GM23338 (cell line): ENCODE results near the gene IPCEF1. TPM values are rescaled to one million over a fixed set of nuclear protein-coding genes. Genes with fewer than 3 reads are reported as not detected.

Experiments
- ATAC-seq: fragments of 200-7000 bp; cut with Tn5 transposase; 3 replicates; pipeline ENCODE4 v1.9.1; 2020
- DNase-seq: peaks from one replicate; pipeline ENCODE4 v3.0.0-alpha.2; 2015; ENCODE audit warnings: low spot score
- H2AFZ ChIP-seq: fragments of 200-600 bp; sonication (generic); 2 replicates; pipeline ENCODE4 v1.8.0; 2016; ENCODE audit warnings: antibody characterized with exemption, mild to moderate bottlenecking, moderate library complexity
- H3F3A ChIP-seq: fragments of 200-600 bp; sonication (generic); replicated peaks from 2 replicates; pipeline ENCODE4 v1.8.0; 2017; ENCODE audit warnings: antibody characterized with exemption, mixed run types, low read depth
- H3K27ac ChIP-seq: fragments of 200-600 bp; sonication (generic); 2 replicates; pipeline ENCODE4 v1.6.1; 2016; ENCODE audit warnings: low read depth
- H3K27me3 ChIP-seq: fragments of 200-600 bp; sonication (generic); 2 replicates; pipeline ENCODE4 v1.8.0; 2016; ENCODE audit warnings: mild to moderate bottlenecking, mixed run types, moderate library complexity; ENCODE audit not compliant: insufficient read depth
- H3K36me3 ChIP-seq: fragments of 200-600 bp; sonication (generic); 2 replicates; pipeline ENCODE4 v1.8.0; 2016; ENCODE audit warnings: mild to moderate bottlenecking; ENCODE audit not compliant: insufficient read depth
- H3K4me1 ChIP-seq: fragments of 200-600 bp; sonication (generic); 2 replicates; pipeline ENCODE4 v1.8.0; 2016; ENCODE audit warnings: mild to moderate bottlenecking, moderate library complexity; ENCODE audit not compliant: insufficient read depth
- H3K4me2 ChIP-seq: fragments of 200-600 bp; sonication (generic); 2 replicates; pipeline ENCODE4 v1.7.1; 2017; ENCODE audit warnings: mixed run types
- H3K4me3 ChIP-seq: fragments of 200-600 bp; sonication (generic); 2 replicates; pipeline ENCODE4 v1.6.1; 2016; ENCODE audit warnings: mixed run types
- H3K79me2 ChIP-seq: fragments of 200-600 bp; sonication (generic); replicated peaks from 2 replicates; pipeline ENCODE4 v1.8.0; 2017; ENCODE audit warnings: mild to moderate bottlenecking; ENCODE audit not compliant: insufficient read depth
- H3K9me2 ChIP-seq: fragments of 200-600 bp; sonication (generic); 2 replicates; pipeline ENCODE4 v1.8.0; 2017; ENCODE audit not compliant: insufficient read depth
- H4K20me1 ChIP-seq: fragments of 200-600 bp; sonication (generic); replicated peaks from 2 replicates; pipeline ENCODE4 v1.8.0; 2017; ENCODE audit warnings: mild to moderate bottlenecking; ENCODE audit not compliant: insufficient read depth
- H3K27ac Mint-ChIP-seq: 2 replicates; pipeline ENCODE4 v1.8.0; 2020; ENCODE audit warnings: inconsistent platforms, mild to moderate bottlenecking, moderate library complexity, mixed read lengths
- H3K27me3 Mint-ChIP-seq: 3 replicates; pipeline ENCODE4 v1.8.0; 2022; ENCODE audit warnings: low read depth, mild to moderate bottlenecking, moderate library complexity, mixed read lengths, inconsistent platforms; ENCODE audit not compliant: insufficient read depth, poor library complexity
- H3K36me3 Mint-ChIP-seq: 3 replicates; pipeline ENCODE4 v1.8.0; 2021; ENCODE audit warnings: low read depth, mild to moderate bottlenecking, inconsistent platforms, moderate library complexity, mixed read lengths
- H3K4me1 Mint-ChIP-seq: 3 replicates; pipeline ENCODE4 v1.8.0; 2020; ENCODE audit warnings: mild to moderate bottlenecking, inconsistent platforms, mixed read lengths
- H3K4me3 Mint-ChIP-seq: 3 replicates; pipeline ENCODE4 v1.8.0; 2021; ENCODE audit warnings: moderate library complexity, mild to moderate bottlenecking, inconsistent platforms, mixed read lengths
- H3K9me3 Mint-ChIP-seq: 3 replicates; pipeline ENCODE4 v1.8.0; 2020; ENCODE audit warnings: moderate library complexity, mild to moderate bottlenecking, inconsistent platforms, mixed read lengths
- CREB1 ChIP-seq: fragments of 250-450 bp; sonication (Bioruptor Pico); IDR thresholded peaks from 2 replicates; pipeline ENCODE4 v1.5.0; 2020; ENCODE audit warnings: low read depth, mild to moderate bottlenecking, moderate library complexity
- ETS1 ChIP-seq: IDR thresholded peaks from 2 replicates; pipeline ENCODE4 v1.6.1; 2016; ENCODE audit warnings: antibody characterized with exemption
- EZH2 ChIP-seq: fragments of 200-600 bp; sonication (generic); IDR thresholded peaks from one replicate; pipeline ENCODE4 v1.8.0; 2017; ENCODE audit warnings: antibody characterized with exemption, mild to moderate bottlenecking, low read depth; ENCODE audit not compliant: unreplicated experiment
- EZH2phosphoT487 ChIP-seq: fragments of 200-600 bp; sonication (generic); IDR thresholded peaks from one replicate; pipeline ENCODE4 v1.8.1; 2018; ENCODE audit warnings: antibody characterized with exemption; ENCODE audit not compliant: unreplicated experiment
- JUNB ChIP-seq: IDR thresholded peaks from one replicate; pipeline ENCODE4 v1.6.1; 2016; ENCODE audit warnings: antibody characterized with exemption; ENCODE audit not compliant: unreplicated experiment
- NANOG ChIP-seq: IDR thresholded peaks from 2 replicates; pipeline ENCODE4 v1.6.1; 2016; ENCODE audit warnings: antibody characterized with exemption, borderline replicate concordance
- POLR2AphosphoS5 ChIP-seq: IDR thresholded peaks from 2 replicates; pipeline ENCODE4 v1.6.1; 2016; ENCODE audit warnings: antibody characterized with exemption, low read depth
- STAT1 ChIP-seq: IDR thresholded peaks from one replicate; pipeline ENCODE4 v1.6.1; 2016; ENCODE audit warnings: antibody characterized with exemption; ENCODE audit not compliant: unreplicated experiment
- ZNF114 ChIP-seq: fragments of 250-450 bp; sonication (Bioruptor Pico); IDR thresholded peaks from 2 replicates; pipeline ENCODE4 v1.5.0; 2020; ENCODE audit warnings: mild to moderate bottlenecking, moderate library complexity
- ZNF331 ChIP-seq: fragments of 250-450 bp; sonication (Bioruptor Pico); IDR thresholded peaks from 2 replicates; pipeline ENCODE4 v1.5.0; 2020; ENCODE audit warnings: low read depth, mild to moderate bottlenecking, moderate library complexity
- polyA plus RNA-seq: library from polyadenylated mRNA; unstranded; fragments of >200 nt; fragmentation: Nextera tagmentation; extraction: Ambion mirVana; gene quantifications from 2 replicates; pipeline ENCODE4 v1.2.1, GENCODE V29; 2016
- total RNA-seq: library from RNA; depleted of rRNA; stranded (reverse); fragments of >200 nt; shearing (Covaris generic); gene quantifications from 2 replicates; pipeline ENCODE4 v1.2.3, GENCODE V29; 2014
- TF ChIP-seq, protein P1 (sequence below): fragments of 250-450 bp; sonication (Bioruptor Pico); IDR thresholded peaks from 2 replicates; pipeline ENCODE4 v1.5.0; 2020; ENCODE audit warnings: mild to moderate bottlenecking, moderate library complexity
- TF ChIP-seq, protein P2 (sequence below), 2 experiments: fragments of 200-600 bp in 1 of 2; sonication (generic) in 1 of 2; conservative IDR thresholded peaks; 2 replicates each; pipeline versions ENCODE4 v1.5.1 to v1.6.1; 2016 to 2017; ENCODE audit warnings: antibody characterized with exemption in 2 of 2, low read depth in 2 of 2, mild to moderate bottlenecking in 2 of 2, moderate library complexity in 1 of 2
- TF ChIP-seq, protein P3 (sequence below): IDR thresholded peaks from one replicate; pipeline ENCODE4 v1.6.1; 2018; ENCODE audit warnings: antibody characterized with exemption; ENCODE audit not compliant: unreplicated experiment

Gene IPCEF1
- total and polyA plus RNA-seq, 2 experiments from 2014 or later = 0.15 to 1.8 TPM

DNA sequence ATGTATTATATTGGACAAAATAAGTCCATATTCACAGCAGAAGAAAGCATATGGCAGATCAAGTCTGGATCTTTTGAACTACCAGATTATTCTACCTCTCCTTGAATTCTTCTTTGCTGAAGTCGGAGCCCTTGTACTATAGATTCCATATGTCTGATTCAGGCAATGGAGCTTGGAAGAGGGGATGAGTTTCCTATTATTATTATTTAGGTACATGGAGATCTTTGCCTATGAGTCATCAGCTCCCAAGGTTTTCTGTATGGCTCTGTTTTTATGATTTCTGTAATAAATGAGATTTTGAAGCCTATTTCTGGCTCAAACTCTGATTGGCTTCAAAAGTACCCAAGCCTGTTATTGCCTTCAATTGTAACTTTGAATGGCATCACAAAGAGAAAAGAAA is 245.6 kb downstream of the IPCEF1 start:
- H3K4me3 ChIP-seq = no peak overlapping the region
- Mint-ChIP-seq H3K4me3 (no peak overlapping the region), H3K9me3 (peaks cover 1% of the 10 kb centered on the region; the same call in 1 of the 3 replicates), H3K27ac (no peak overlapping the region), H3K36me3 (no peaks in the 10 kb centered on the region), H3K4me1 (no peaks in the 10 kb centered on the region), H3K27me3 (no peaks in the 10 kb centered on the region)
- no peak overlapping the region for H3K27ac ChIP-seq
- DNase-seq = no peak
- no peaks in the 10 kb centered on the region for H4K20me1 ChIP-seq
- H3K79me2 ChIP-seq = no peaks in the 10 kb centered on the region
- no peak overlapping the region for H3K4me2 ChIP-seq
- peaks cover 10% of the 10 kb centered on the region for H3K9me2 ChIP-seq
- H3K4me1 ChIP-seq = no peaks in the 10 kb centered on the region
- no peak overlapping the region for H2AFZ ChIP-seq
- ATAC-seq = no peak
- H3K36me3 ChIP-seq = no peaks in the 10 kb centered on the region
- no peaks in the 10 kb centered on the region for H3K27me3 ChIP-seq
- TF ChIP-seq, protein P1, sequence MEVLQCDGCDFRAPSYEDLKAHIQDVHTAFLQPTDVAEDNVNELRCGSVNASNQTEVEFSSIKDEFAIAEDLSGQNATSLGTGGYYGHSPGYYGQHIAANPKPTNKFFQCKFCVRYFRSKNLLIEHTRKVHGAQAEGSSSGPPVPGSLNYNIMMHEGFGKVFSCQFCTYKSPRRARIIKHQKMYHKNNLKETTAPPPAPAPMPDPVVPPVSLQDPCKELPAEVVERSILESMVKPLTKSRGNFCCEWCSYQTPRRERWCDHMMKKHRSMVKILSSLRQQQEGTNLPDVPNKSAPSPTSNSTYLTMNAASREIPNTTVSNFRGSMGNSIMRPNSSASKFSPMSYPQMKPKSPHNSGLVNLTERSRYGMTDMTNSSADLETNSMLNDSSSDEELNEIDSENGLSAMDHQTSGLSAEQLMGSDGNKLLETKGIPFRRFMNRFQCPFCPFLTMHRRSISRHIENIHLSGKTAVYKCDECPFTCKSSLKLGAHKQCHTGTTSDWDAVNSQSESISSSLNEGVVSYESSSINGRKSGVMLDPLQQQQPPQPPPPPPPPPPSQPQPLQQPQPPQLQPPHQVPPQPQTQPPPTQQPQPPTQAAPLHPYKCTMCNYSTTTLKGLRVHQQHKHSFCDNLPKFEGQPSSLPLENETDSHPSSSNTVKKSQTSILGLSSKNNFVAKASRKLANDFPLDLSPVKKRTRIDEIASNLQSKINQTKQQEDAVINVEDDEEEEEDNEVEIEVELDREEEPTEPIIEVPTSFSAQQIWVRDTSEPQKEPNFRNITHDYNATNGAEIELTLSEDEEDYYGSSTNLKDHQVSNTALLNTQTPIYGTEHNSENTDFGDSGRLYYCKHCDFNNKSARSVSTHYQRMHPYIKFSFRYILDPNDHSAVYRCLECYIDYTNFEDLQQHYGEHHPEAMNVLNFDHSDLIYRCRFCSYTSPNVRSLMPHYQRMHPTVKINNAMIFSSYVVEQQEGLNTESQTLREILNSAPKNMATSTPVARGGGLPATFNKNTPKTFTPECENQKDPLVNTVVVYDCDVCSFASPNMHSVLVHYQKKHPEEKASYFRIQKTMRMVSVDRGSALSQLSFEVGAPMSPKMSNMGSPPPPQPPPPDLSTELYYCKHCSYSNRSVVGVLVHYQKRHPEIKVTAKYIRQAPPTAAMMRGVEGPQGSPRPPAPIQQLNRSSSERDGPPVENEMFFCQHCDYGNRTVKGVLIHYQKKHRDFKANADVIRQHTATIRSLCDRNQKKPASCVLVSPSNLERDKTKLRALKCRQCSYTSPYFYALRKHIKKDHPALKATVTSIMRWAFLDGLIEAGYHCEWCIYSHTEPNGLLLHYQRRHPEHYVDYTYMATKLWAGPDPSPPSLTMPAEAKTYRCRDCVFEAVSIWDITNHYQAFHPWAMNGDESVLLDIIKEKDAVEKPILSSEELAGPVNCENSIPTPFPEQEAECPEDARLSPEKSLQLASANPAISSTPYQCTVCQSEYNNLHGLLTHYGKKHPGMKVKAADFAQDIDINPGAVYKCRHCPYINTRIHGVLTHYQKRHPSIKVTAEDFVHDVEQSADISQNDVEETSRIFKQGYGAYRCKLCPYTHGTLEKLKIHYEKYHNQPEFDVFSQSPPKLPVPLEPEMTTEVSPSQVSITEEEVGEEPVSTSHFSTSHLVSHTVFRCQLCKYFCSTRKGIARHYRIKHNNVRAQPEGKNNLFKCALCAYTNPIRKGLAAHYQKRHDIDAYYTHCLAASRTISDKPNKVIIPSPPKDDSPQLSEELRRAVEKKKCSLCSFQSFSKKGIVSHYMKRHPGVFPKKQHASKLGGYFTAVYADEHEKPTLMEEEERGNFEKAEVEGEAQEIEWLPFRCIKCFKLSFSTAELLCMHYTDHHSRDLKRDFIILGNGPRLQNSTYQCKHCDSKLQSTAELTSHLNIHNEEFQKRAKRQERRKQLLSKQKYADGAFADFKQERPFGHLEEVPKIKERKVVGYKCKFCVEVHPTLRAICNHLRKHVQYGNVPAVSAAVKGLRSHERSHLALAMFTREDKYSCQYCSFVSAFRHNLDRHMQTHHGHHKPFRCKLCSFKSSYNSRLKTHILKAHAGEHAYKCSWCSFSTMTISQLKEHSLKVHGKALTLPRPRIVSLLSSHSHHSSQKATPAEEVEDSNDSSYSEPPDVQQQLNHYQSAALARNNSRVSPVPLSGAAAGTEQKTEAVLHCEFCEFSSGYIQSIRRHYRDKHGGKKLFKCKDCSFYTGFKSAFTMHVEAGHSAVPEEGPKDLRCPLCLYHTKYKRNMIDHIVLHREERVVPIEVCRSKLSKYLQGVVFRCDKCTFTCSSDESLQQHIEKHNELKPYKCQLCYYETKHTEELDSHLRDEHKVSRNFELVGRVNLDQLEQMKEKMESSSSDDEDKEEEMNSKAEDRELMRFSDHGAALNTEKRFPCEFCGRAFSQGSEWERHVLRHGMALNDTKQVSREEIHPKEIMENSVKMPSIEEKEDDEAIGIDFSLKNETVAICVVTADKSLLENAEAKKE (CRISPR knock-in tag) = no peak
- TF ChIP-seq, protein P2, sequence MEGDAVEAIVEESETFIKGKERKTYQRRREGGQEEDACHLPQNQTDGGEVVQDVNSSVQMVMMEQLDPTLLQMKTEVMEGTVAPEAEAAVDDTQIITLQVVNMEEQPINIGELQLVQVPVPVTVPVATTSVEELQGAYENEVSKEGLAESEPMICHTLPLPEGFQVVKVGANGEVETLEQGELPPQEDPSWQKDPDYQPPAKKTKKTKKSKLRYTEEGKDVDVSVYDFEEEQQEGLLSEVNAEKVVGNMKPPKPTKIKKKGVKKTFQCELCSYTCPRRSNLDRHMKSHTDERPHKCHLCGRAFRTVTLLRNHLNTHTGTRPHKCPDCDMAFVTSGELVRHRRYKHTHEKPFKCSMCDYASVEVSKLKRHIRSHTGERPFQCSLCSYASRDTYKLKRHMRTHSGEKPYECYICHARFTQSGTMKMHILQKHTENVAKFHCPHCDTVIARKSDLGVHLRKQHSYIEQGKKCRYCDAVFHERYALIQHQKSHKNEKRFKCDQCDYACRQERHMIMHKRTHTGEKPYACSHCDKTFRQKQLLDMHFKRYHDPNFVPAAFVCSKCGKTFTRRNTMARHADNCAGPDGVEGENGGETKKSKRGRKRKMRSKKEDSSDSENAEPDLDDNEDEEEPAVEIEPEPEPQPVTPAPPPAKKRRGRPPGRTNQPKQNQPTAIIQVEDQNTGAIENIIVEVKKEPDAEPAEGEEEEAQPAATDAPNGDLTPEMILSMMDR (conservative IDR thresholded peaks at IDR 0.05; ENCODE audit: low read depth in 2 of 2) = no peak
- TF ChIP-seq EZH2 (no peak), JUNB (no peak), NANOG (no peak), ZNF331 (CRISPR knock-in tag) (no peak), EZH2phosphoT487 (no peak), ZNF114 (CRISPR knock-in tag) (no peak), POLR2AphosphoS5 (no peak), CREB1 (CRISPR knock-in tag) (no peak), ETS1 (no peak), STAT1 (no peak)
- TF ChIP-seq, protein P3, sequence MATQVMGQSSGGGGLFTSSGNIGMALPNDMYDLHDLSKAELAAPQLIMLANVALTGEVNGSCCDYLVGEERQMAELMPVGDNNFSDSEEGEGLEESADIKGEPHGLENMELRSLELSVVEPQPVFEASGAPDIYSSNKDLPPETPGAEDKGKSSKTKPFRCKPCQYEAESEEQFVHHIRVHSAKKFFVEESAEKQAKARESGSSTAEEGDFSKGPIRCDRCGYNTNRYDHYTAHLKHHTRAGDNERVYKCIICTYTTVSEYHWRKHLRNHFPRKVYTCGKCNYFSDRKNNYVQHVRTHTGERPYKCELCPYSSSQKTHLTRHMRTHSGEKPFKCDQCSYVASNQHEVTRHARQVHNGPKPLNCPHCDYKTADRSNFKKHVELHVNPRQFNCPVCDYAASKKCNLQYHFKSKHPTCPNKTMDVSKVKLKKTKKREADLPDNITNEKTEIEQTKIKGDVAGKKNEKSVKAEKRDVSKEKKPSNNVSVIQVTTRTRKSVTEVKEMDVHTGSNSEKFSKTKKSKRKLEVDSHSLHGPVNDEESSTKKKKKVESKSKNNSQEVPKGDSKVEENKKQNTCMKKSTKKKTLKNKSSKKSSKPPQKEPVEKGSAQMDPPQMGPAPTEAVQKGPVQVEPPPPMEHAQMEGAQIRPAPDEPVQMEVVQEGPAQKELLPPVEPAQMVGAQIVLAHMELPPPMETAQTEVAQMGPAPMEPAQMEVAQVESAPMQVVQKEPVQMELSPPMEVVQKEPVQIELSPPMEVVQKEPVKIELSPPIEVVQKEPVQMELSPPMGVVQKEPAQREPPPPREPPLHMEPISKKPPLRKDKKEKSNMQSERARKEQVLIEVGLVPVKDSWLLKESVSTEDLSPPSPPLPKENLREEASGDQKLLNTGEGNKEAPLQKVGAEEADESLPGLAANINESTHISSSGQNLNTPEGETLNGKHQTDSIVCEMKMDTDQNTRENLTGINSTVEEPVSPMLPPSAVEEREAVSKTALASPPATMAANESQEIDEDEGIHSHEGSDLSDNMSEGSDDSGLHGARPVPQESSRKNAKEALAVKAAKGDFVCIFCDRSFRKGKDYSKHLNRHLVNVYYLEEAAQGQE = no peak
- no peaks in the 10 kb centered on the region for H3F3A ChIP-seq
